Measurements from ENCODE around the gene TCEANC2. TPM values are rescaled to one million over a fixed set of nuclear protein-coding genes. Genes with fewer than 3 reads are reported as not detected.
"Not testable (repeated sequence)": the region's sequence is repeated elsewhere in the genome, so short reads cannot be mapped to it uniquely, and the experiment has no call there.

The TCEANC2 gene
- total RNA-seq, 1 donor from 2014 or later = 3.6 TPM

DNA sequence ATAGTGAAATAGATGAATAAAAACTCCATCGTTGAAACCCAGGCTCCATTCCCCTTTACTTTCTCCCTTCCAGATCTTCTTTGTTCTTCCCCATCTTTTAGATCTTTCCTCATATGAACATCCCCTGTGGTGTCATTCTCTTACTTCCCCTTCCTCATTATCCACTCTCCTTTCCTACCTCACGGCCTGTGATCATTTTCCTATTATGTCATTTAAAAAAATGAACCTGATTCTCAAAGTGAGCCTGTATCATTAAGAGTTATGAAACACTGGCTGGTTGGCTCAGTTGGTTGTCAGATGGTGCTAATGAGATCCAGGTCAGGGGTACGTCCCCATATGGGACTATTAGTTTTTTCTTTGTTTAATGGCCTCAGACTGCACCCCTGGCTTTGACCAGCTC is 38.3 kb downstream of the TCEANC2 start:
- Histone ChIP-seq H3K27me3 (ENCODE audit: control insufficient read depth, insufficient read depth, low read length) (no peaks in the 10 kb centered on the region), H3K36me3 (ENCODE audit: control insufficient read depth, insufficient read depth, low read length) (no peaks in the 10 kb centered on the region), H3K4me3 (ENCODE audit: low read depth, low read length) (no peak overlapping the region)
- no peak for DNase-seq (ENCODE audit: low read depth)
- no peak for TF ChIP-seq CTCF (IDR thresholded peaks at IDR 0.05; ENCODE audit: insufficient read depth, low read length, poor library complexity, severe bottlenecking)

- no peak overlapping the region for H3K4me3 ChIP-seq (ENCODE audit: low read depth, low read length)
- H3K36me3 ChIP-seq (ENCODE audit: control insufficient read depth, insufficient read depth, low read length) = no peaks in the 10 kb centered on the region
- H3K27me3 ChIP-seq (ENCODE audit: control insufficient read depth, insufficient read depth, low read length) = no peaks in the 10 kb centered on the region
- no peak for DNase-seq (ENCODE audit: low read depth)
- no peak for TF ChIP-seq CTCF (IDR thresholded peaks at IDR 0.05; ENCODE audit: insufficient read depth, low read length, poor library complexity, severe bottlenecking)
Observed at GRCh38 chr1:54094001-54094729, 40.8 kb downstream of the TCEANC2 start.

DNA sequence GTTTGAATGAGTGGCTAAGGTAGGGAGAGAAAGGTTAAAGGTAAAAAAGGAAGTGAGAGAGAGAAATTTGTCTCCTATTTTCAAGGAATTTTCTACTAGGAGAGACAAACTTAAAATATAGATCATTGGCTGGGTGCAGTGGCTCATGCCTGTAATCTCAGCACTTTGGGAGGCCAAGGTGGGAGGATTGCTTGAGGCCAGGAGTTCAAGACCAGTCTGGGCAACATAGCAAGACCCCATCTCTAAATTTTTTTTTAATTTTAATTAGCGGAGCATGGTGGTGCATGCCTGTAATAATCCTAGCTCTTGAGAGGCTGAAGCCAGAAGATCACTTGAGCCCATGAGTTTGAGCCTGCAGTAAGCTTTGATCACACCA is 41.3 kb downstream of the TCEANC2 start:
- H3K36me3 ChIP-seq (ENCODE audit: control insufficient read depth, insufficient read depth, low read length); H3K4me3 ChIP-seq (ENCODE audit: low read depth, low read length); DNase-seq (ENCODE audit: low read depth); H3K27me3 ChIP-seq (ENCODE audit: control insufficient read depth, insufficient read depth, low read length): not testable (repeated sequence)

DNA sequence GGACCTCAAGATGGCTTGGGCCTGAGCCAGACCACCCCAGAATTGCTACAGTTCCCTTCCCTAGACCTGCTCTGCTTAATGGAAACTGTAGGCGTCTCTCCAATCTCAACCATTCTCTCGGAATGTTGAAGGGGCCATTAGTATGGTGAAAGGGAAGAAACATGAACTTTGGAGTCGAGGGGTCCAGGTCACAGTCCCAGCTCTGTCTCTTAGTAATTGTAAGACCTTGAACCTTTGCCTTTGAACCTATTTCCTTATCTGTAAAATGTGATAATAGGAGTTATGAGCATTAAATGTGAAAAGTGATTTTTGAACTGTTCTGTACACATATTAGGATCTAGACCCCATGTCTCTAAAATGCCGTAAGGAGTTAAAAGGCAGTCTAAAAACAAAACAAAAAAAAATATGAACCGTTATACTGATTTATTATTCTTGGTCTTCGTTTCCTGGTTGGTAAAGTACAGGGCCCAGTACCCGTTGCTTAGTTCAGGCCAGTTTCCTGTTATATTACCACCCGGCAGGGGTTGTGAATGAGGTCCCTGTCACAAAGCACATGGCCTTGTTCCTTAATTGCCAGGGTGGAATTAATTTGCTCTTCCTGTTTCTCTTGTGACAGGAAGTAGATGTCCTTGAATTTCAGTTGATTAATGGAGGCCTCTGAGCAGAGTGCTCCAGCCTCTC is 42.3 kb downstream of the TCEANC2 start:
- no peak overlapping the region for H3K4me3 ChIP-seq (ENCODE audit: low read depth, low read length)

DNA sequence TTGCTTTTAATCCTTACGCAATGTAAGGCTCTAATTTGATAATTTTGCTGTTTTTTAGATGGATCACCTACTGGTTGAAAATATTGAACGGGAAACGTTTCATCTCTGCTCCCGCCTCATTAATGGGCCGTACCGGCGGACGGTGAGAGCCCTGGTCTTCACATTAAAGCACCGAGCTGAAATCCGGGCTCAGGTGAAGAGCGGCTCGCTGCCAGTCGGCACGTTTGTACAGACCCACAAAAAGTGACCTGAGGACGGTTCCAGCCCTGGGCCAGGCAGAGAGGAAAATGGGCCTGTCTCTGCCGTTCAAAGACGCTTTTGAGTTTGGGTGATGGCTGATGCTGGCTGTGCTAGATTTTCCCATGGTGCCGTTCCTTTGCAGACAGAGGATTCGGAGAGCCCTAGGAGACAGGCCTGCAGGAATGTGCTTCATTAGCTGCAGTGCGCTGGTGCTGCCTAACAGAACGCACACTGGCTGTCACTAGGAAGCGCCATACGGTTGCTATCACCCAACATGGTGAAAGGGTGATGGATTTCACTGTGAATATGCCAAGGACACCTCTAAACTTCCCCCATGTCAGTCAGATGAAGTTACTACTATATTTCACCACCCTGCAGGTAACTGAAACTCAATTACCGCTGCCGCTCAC is 42.9 kb downstream of the TCEANC2 start:
- H3K4me3 ChIP-seq (ENCODE audit: low read depth, low read length) = no peak overlapping the region
- TF ChIP-seq CTCF (IDR thresholded peaks at IDR 0.05; ENCODE audit: insufficient read depth, low read length, poor library complexity, severe bottlenecking) = no peak
- DNase-seq (ENCODE audit: low read depth) = no peak

More for the DNA sequence above, 42.3 kb downstream of the TCEANC2 start:
- no peak for TF ChIP-seq CTCF (IDR thresholded peaks at IDR 0.05; ENCODE audit: insufficient read depth, low read length, poor library complexity, severe bottlenecking)
- DNase-seq (ENCODE audit: low read depth) = no peak
- no peaks in the 10 kb centered on the region for H3K27me3 ChIP-seq (ENCODE audit: control insufficient read depth, insufficient read depth, low read length)
- no peaks in the 10 kb centered on the region for H3K36me3 ChIP-seq (ENCODE audit: control insufficient read depth, insufficient read depth, low read length)

DNA sequence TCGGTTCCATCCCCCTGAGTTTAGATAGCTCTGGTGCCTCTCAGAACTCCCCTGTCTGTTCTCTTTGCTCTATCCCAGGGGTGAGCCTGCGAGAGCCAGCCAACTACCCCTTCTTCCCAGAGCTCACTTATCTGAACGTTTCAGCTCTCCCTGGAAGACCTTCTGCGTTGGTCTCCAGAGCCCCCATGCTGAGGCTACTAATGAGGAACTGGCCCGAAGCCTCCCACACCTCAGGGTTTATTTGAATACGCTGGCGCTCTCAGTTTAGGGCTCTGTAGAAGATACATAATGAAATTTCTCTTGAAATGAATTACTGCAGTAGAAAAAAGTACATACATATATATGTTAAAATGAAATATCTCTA is 43.5 kb downstream of the TCEANC2 start:
- no peaks in the 10 kb centered on the region for H3K27me3 ChIP-seq (ENCODE audit: control insufficient read depth, insufficient read depth, low read length)
- TF ChIP-seq CTCF (IDR thresholded peaks at IDR 0.05; ENCODE audit: insufficient read depth, low read length, poor library complexity, severe bottlenecking) = no peak

More for the DNA sequence above, 42.9 kb downstream of the TCEANC2 start:
- Histone ChIP-seq H3K27me3 (ENCODE audit: control insufficient read depth, insufficient read depth, low read length) (no peaks in the 10 kb centered on the region), H3K36me3 (ENCODE audit: control insufficient read depth, insufficient read depth, low read length) (no peaks in the 10 kb centered on the region)

More for the DNA sequence above, 43.5 kb downstream of the TCEANC2 start:
- DNase-seq (ENCODE audit: low read depth) = no peak
- H3K4me3 ChIP-seq (ENCODE audit: low read depth, low read length) = no peak overlapping the region
- H3K36me3 ChIP-seq (ENCODE audit: control insufficient read depth, insufficient read depth, low read length) = no peaks in the 10 kb centered on the region
